Thymus (tissue), 11 donors: ENCODE results near the gene KCND3. TPM values are rescaled to one million over a fixed set of nuclear protein-coding genes. Genes with fewer than 3 reads are reported as not detected.

ENCODE experiments used
- DNase-seq, 9 donors: peaks; one replicate each; pipeline ENCODE4 v3.0.0-alpha.2; 2013; ENCODE audit warnings: low spot score in 9 of 9, low read depth in 6 of 9, missing footprints in 1 of 9
- H3K27ac ChIP-seq, 2 donors: one replicate each; pipeline ENCODE4 v1.5.1; 2013; ENCODE audit warnings: control low read depth in 1 of 2, low read depth in 1 of 2, low read length in 1 of 2, mild to moderate bottlenecking in 1 of 2, moderate library complexity in 1 of 2
- H3K27me3 ChIP-seq, 2 donors: one replicate each; pipeline ENCODE4 v1.5.1; 2013; ENCODE audit warnings: low read length in 1 of 2; ENCODE audit not compliant: control insufficient read depth in 2 of 2, insufficient read depth in 1 of 2
- H3K36me3 ChIP-seq, 2 donors: one replicate each; pipeline ENCODE4 v1.5.1; 2013; ENCODE audit warnings: low read length in 1 of 2, mild to moderate bottlenecking in 1 of 2, moderate library complexity in 1 of 2; ENCODE audit not compliant: control insufficient read depth in 2 of 2, insufficient read depth in 2 of 2
- H3K4me1 ChIP-seq, 2 donors: one replicate each; pipeline ENCODE4 v1.5.1; 2013; ENCODE audit warnings: low read length in 2 of 2; ENCODE audit not compliant: control insufficient read depth in 2 of 2, insufficient read depth in 2 of 2
- H3K4me3 ChIP-seq, 2 donors: one replicate each; pipeline ENCODE4 v1.5.1; 2013; ENCODE audit warnings: low read length in 2 of 2, control low read depth in 1 of 2, mild to moderate bottlenecking in 1 of 2
- H3K9me3 ChIP-seq, 2 donors: one replicate each; pipeline ENCODE4 v1.5.1; 2013; ENCODE audit warnings: low read length in 1 of 2, mild to moderate bottlenecking in 1 of 2; ENCODE audit not compliant: control insufficient read depth in 2 of 2, insufficient read depth in 1 of 2
- WGBS: extraction: QIAGEN DNeasy Blood & Tissue Kit; methylation state at CpG from one replicate; pipeline ENCODE4 v1.1.7; 2013; 5-methylcytosine and 5-hydroxymethylcytosine counted together
- polyA plus RNA-seq: library from polyadenylated mRNA; stranded (reverse); fragments of 200-250 nt; gene quantifications from one replicate; pipeline ENCODE4 v1.2.3, GENCODE V29; 2013
- total RNA-seq: library from RNA; stranded (reverse); fragments of 120-200 nt; gene quantifications from one replicate; pipeline ENCODE4 v1.2.4, GENCODE V29; 2013
- donor health status: healthy.

The KCND3 gene
- total and polyA plus RNA-seq, 2 donors, result 0.33 to 0.73 TPM

GRCh38 chr1:111733183-111733991 is 256.1 kb downstream of the KCND3 start:
- no peak overlapping the region for H3K4me3 ChIP-seq
- H3K27ac ChIP-seq, result peak overlapping the region in 1 of 2 donors; percentile 17
- DNase-seq, result peak in 1 of 9 donors; percentile 34
- H3K27me3 ChIP-seq, result peaks cover 2 to 3% of the 10 kb centered on the region in 2 donors
- H3K36me3 ChIP-seq, result no peaks in the 10 kb centered on the region
- no peaks in the 10 kb centered on the region for H3K9me3 ChIP-seq
- peaks cover 8 to 45% of the 10 kb centered on the region in 2 donors for H3K4me1 ChIP-seq
- 72% methylated on average over 9 of the region's 9 CpGs for WGBS

GRCh38 chr1:111732718-111733117 is 256.8 kb downstream of the KCND3 start:
- H3K36me3 ChIP-seq, result no peaks in the 10 kb centered on the region
- H3K4me3 ChIP-seq, result no peak overlapping the region
- 98% methylated on average over 7 of the region's 7 CpGs for WGBS
- no peak for DNase-seq
- H3K9me3 ChIP-seq, result no peaks in the 10 kb centered on the region
- H3K27ac ChIP-seq, result no peak overlapping the region
- peaks cover 4 to 38% of the 10 kb centered on the region in 2 donors for H3K4me1 ChIP-seq
- peaks cover 0 to 3% of the 10 kb centered on the region in 2 donors for H3K27me3 ChIP-seq

- Histone ChIP-seq H3K9me3 (no peaks in the 10 kb centered on the region), H3K4me1 (peaks cover 0 to 31% of the 10 kb centered on the region in 2 donors), H3K27me3 (peaks cover 0 to 1% of the 10 kb centered on the region in 2 donors), H3K4me3 (no peak overlapping the region), H3K36me3 (no peaks in the 10 kb centered on the region), H3K27ac (no peak overlapping the region)
- no peak for DNase-seq
- 81% methylated on average over 6 of the region's 6 CpGs for WGBS
These were observed 257.5 kb downstream of the KCND3 start for GRCh38 chr1:111731956-111732355.

- 93% methylated on average over 4 of the region's 4 CpGs for WGBS
- H3K27me3 ChIP-seq, result no peaks in the 10 kb centered on the region
- H3K4me1 ChIP-seq, result peaks cover 0 to 18% of the 10 kb centered on the region in 2 donors
- H3K27ac ChIP-seq, result no peak overlapping the region
- H3K36me3 ChIP-seq, result peaks cover 0 to 3% of the 10 kb centered on the region in 2 donors
- H3K4me3 ChIP-seq, result no peak overlapping the region
- no peak for DNase-seq
- no peaks in the 10 kb centered on the region for H3K9me3 ChIP-seq
These were observed 258.8 kb downstream of the KCND3 start for GRCh38 chr1:111730706-111731105.

- Histone ChIP-seq H3K36me3 (peaks cover 0 to 3% of the 10 kb centered on the region in 2 donors), H3K27ac (no peak overlapping the region), H3K4me1 (peaks cover 0 to 15% of the 10 kb centered on the region in 2 donors), H3K9me3 (no peaks in the 10 kb centered on the region), H3K4me3 (no peak overlapping the region), H3K27me3 (no peaks in the 10 kb centered on the region)
- 91% methylated on average over 7 of the region's 7 CpGs for WGBS
- DNase-seq, result no peak
These were observed 259.4 kb downstream of the KCND3 start for GRCh38 chr1:111729946-111730681.

- Histone ChIP-seq H3K9me3 (no peaks in the 10 kb centered on the region), H3K27me3 (no peaks in the 10 kb centered on the region), H3K36me3 (peaks cover 0 to 3% of the 10 kb centered on the region in 2 donors), H3K4me3 (no peak overlapping the region), H3K27ac (no peak overlapping the region), H3K4me1 (peaks cover 0 to 15% of the 10 kb centered on the region in 2 donors)
- 84% methylated on average over 8 of the region's 8 CpGs for WGBS
- DNase-seq, result no peak
These were observed 260.1 kb downstream of the KCND3 start for GRCh38 chr1:111729271-111729921.

- Histone ChIP-seq H3K27me3 (no peaks in the 10 kb centered on the region), H3K27ac (no peak overlapping the region), H3K4me1 (peaks cover 0 to 3% of the 10 kb centered on the region in 2 donors), H3K9me3 (no peaks in the 10 kb centered on the region), H3K4me3 (no peak overlapping the region), H3K36me3 (peaks cover 0 to 3% of the 10 kb centered on the region in 2 donors)
- no peak for DNase-seq
- 94% methylated on average over 18 of the region's 18 CpGs for WGBS
These were observed 262.4 kb downstream of the KCND3 start for GRCh38 chr1:111727056-111727455.

- Histone ChIP-seq H3K9me3 (no peaks in the 10 kb centered on the region), H3K27ac (no peak overlapping the region), H3K4me3 (no peak overlapping the region), H3K36me3 (peaks cover 0 to 3% of the 10 kb centered on the region in 2 donors), H3K4me1 (peaks cover 0 to 3% of the 10 kb centered on the region in 2 donors), H3K27me3 (no peaks in the 10 kb centered on the region)
- WGBS, result 94% methylated on average over 5 of the region's 5 CpGs
- no peak for DNase-seq
These were observed 264.3 kb downstream of the KCND3 start for GRCh38 chr1:111725192-111725591.

GRCh38 chr1:111723871-111724270 is 265.6 kb downstream of the KCND3 start:
- Histone ChIP-seq H3K4me1 (no peaks in the 10 kb centered on the region), H3K4me3 (no peak overlapping the region), H3K36me3 (peaks cover 0 to 3% of the 10 kb centered on the region in 2 donors), H3K27ac (no peak overlapping the region), H3K27me3 (no peaks in the 10 kb centered on the region), H3K9me3 (no peaks in the 10 kb centered on the region)
- DNase-seq, result no peak
- 86% methylated on average over 1 of the region's 1 CpG for WGBS
